HepG2 (cell line): Measurements from ENCODE around the gene LURAP1L. TPM values are rescaled to one million over a fixed set of nuclear protein-coding genes. Genes with fewer than 3 reads are reported as not detected.

ENCODE experiments used
- ADNP ChIP-seq: sonication (generic); formaldehyde crosslinking; IDR thresholded peaks from 2 replicates; pipeline ENCODE4 v1.4.0; 2020; ENCODE audit warnings: missing genetic modification reagents
- ARID3A ChIP-seq: IDR thresholded peaks from 2 replicates; pipeline ENCODE4 v1.6.1; 2012; ENCODE audit warnings: low read depth, low read length, improper control_type of control experiment
- BCL6 ChIP-seq: IDR thresholded peaks from 2 replicates; pipeline ENCODE4 v1.6.1; 2016; ENCODE audit warnings: missing genetic modification reagents, missing compliant biosample characterization
- CEBPB ChIP-seq: IDR thresholded peaks from 2 replicates; pipeline ENCODE4 v1.6.1; 2011; ENCODE audit warnings: low read depth, low read length, improper control_type of control experiment, borderline replicate concordance
- E2F2 ChIP-seq: sonication (generic); formaldehyde crosslinking; IDR thresholded peaks from 2 replicates; pipeline ENCODE4 v1.4.0; 2020; ENCODE audit warnings: missing genetic modification reagents, borderline replicate concordance
- EP300 ChIP-seq, 3 experiments: sonication (generic) in 1 of 3; formaldehyde crosslinking in 1 of 3; IDR thresholded peaks; 2 replicates each; pipeline versions ENCODE4 v1.5.1 to v1.6.1; 2011 to 2020; ENCODE audit warnings: low read depth in 2 of 3, low read length in 2 of 3, borderline replicate concordance in 1 of 3, improper control_type of control experiment in 1 of 3, mild to moderate bottlenecking in 1 of 3, missing genetic modification reagents in 1 of 3, moderate library complexity in 1 of 3
- GMEB2 ChIP-seq: IDR thresholded peaks from 2 replicates; pipeline ENCODE4 v1.6.1; 2016; ENCODE audit warnings: missing biosample characterization, missing genetic modification reagents, low read depth
- KLF12 ChIP-seq: sonication (generic); formaldehyde crosslinking; IDR thresholded peaks from 2 replicates; pipeline ENCODE4 v1.4.0; 2020; ENCODE audit warnings: missing genetic modification reagents, borderline replicate concordance
- SPEN ChIP-seq: sonication (generic); formaldehyde crosslinking; IDR thresholded peaks from 2 replicates; pipeline ENCODE4 v1.5.1; 2020; ENCODE audit warnings: low read depth, mild to moderate bottlenecking, missing genetic modification reagents
- TCF7L2 ChIP-seq: IDR thresholded peaks from 2 replicates; pipeline ENCODE4 v1.6.1; 2011; ENCODE audit warnings: mild to moderate bottlenecking, low read depth, low read length, moderate library complexity
- TFDP2 ChIP-seq: sonication (generic); formaldehyde crosslinking; IDR thresholded peaks from 2 replicates; pipeline ENCODE4 v1.4.0; 2020; ENCODE audit warnings: missing genetic modification reagents
- THAP11 ChIP-seq: IDR thresholded peaks from 2 replicates; pipeline ENCODE4 v1.6.1; 2016; ENCODE audit warnings: missing biosample characterization, missing genetic modification reagents
- ZBTB44 ChIP-seq: sonication (generic); formaldehyde crosslinking; IDR thresholded peaks from 2 replicates; pipeline ENCODE4 v1.4.0; 2020; ENCODE audit warnings: missing genetic modification reagents
- ZFP36L1 ChIP-seq: sonication (generic); formaldehyde crosslinking; IDR thresholded peaks from 2 replicates; pipeline ENCODE4 v1.8.0; 2022; ENCODE audit warnings: mild to moderate bottlenecking, missing genetic modification reagents, moderate library complexity
- ZMYM2 ChIP-seq: sonication (generic); formaldehyde crosslinking; IDR thresholded peaks from 2 replicates; pipeline ENCODE4 v1.8.0; 2022; ENCODE audit warnings: mild to moderate bottlenecking, missing genetic modification reagents
- ZNF333 ChIP-seq: sonication (generic); formaldehyde crosslinking; IDR thresholded peaks from 2 replicates; pipeline ENCODE4 v1.4.0; 2020; ENCODE audit warnings: mild to moderate bottlenecking, missing genetic modification reagents, borderline replicate concordance
- ZNF709 ChIP-seq: sonication (generic); formaldehyde crosslinking; IDR thresholded peaks from 2 replicates; pipeline ENCODE4 v1.5.0; 2020; ENCODE audit warnings: mild to moderate bottlenecking, missing genetic modification reagents
- ZSCAN25 ChIP-seq: sonication (generic); formaldehyde crosslinking; IDR thresholded peaks from 2 replicates; pipeline ENCODE4 v1.8.0; 2022; ENCODE audit warnings: mild to moderate bottlenecking, missing genetic modification reagents
- polyA plus RNA-seq, 8 experiments: library from polyadenylated mRNA; depleted of rRNA in 3 of 8; stranded (reverse) in 7 of 8; unstranded in 1 of 8; fragments of >200 nt; fragmentation: Illumina TruSeq in 4 of 8; extraction: Trizol in 4 of 8; gene quantifications; 2 replicates each; pipeline versions ENCODE4 v1.2.1 to v1.2.3, GENCODE V29; 2011 to 2016; ENCODE audit warnings: low read depth in 4 of 8, missing spikeins in 1 of 8, mixed read lengths in 1 of 8; ENCODE audit not compliant: insufficient read depth in 1 of 8
- total RNA-seq, 5 experiments: library from RNA; depleted of rRNA; stranded (reverse); fragments of >200 nt; fragmentation: Illumina TruSeq; extraction: Trizol; gene quantifications; 2 replicates each; pipeline ENCODE4 v1.2.3, GENCODE V29; 2016; ENCODE audit warnings: low read depth in 1 of 5

Gene LURAP1L
- total and polyA plus RNA-seq, 2 of the 13 experiments (the other 11 are each of a cell fraction or from before 2014, with no cell fraction given): 6.7 to 16.6 TPM

- peak; percentile 31; the same call in 1 of the 2 replicates for TF ChIP-seq THAP11 (CRISPR knock-in tag)
- TF ChIP-seq E2F2 (CRISPR knock-in tag): no peak
- no peak for TF ChIP-seq TFDP2
- peak in 1 of 2 experiments; percentile 26; a peak in 1 of 4 replicates for TF ChIP-seq EP300 (IDR thresholded peaks at IDR 0.05; ENCODE audit: low read depth in 2 of 2, low read length in 2 of 2)
- TF ChIP-seq EP300 (CRISPR knock-in tag; IDR thresholded peaks at IDR 0.05; ENCODE audit: borderline replicate concordance): no peak
- peak; percentile 58 for TF ChIP-seq ARID3A
- no peak for TF ChIP-seq ZBTB44 (CRISPR knock-in tag)
- TF ChIP-seq ZNF333 (CRISPR knock-in tag): no peak
- no peak for TF ChIP-seq ZSCAN25 (CRISPR knock-in tag)
- no peak for TF ChIP-seq ZMYM2 (CRISPR knock-in tag)
- no peak for TF ChIP-seq ZNF709
- TF ChIP-seq TCF7L2: no peak
- TF ChIP-seq ZFP36L1 (CRISPR knock-in tag): no peak
- peak; percentile 96 for TF ChIP-seq CEBPB
- TF ChIP-seq KLF12: no peak
- TF ChIP-seq ADNP (CRISPR knock-in tag): no peak
- no peak for TF ChIP-seq BCL6 (CRISPR knock-in tag)
- no peak for TF ChIP-seq GMEB2
- no peak for TF ChIP-seq SPEN (CRISPR knock-in tag)
Observed at GRCh38 chr9:12794101-12794799, 19.4 kb downstream of the LURAP1L start (continued).
